Loucy (cell line): ENCODE measurements around the gene PCIF1.

Experiments
- H2AFZ ChIP-seq: fragments of 200-600 bp; sonication (generic); 2 replicates; pipeline ENCODE4 v1.6.0; 2016; ENCODE audit warnings: antibody characterized with exemption, mild to moderate bottlenecking, low read length, moderate library complexity
- H3F3A ChIP-seq: fragments of 200-600 bp; 2 replicates; pipeline ENCODE4 v1.6.0; 2016; ENCODE audit warnings: antibody characterized with exemption, low read depth, mild to moderate bottlenecking
- H3K27me3 ChIP-seq: fragments of 200-600 bp; sonication (generic); 2 replicates; pipeline ENCODE4 v1.6.1; 2014; ENCODE audit warnings: low read length, mild to moderate bottlenecking; ENCODE audit not compliant: insufficient read depth, poor library complexity, severe bottlenecking
- H3K36me3 ChIP-seq: fragments of 200-600 bp; sonication (generic); 2 replicates; pipeline ENCODE4 v1.6.1; 2016; ENCODE audit warnings: low read length; ENCODE audit not compliant: insufficient read depth
- H3K4me1 ChIP-seq: fragments of 200-600 bp; sonication (generic); 2 replicates; pipeline ENCODE4 v1.5.1; 2014; ENCODE audit warnings: low read length, mild to moderate bottlenecking; ENCODE audit not compliant: insufficient read depth, poor library complexity, severe bottlenecking
- H3K4me2 ChIP-seq: fragments of 200-600 bp; sonication (generic); 2 replicates; pipeline ENCODE4 v1.6.0; 2014; ENCODE audit warnings: antibody characterized with exemption, low read length, low read depth, mild to moderate bottlenecking; ENCODE audit not compliant: poor library complexity, severe bottlenecking
- H3K4me3 ChIP-seq: fragments of 200-600 bp; sonication (generic); 2 replicates; pipeline ENCODE4 v1.5.1; 2014; ENCODE audit warnings: low read length, mild to moderate bottlenecking, mixed read lengths; ENCODE audit not compliant: poor library complexity, severe bottlenecking
- H3K79me2 ChIP-seq: fragments of 200-600 bp; sonication (generic); 2 replicates; pipeline ENCODE4 v1.6.1; 2014; ENCODE audit warnings: low read length; ENCODE audit not compliant: insufficient read depth
- H3K9ac ChIP-seq: fragments of 200-600 bp; sonication (generic); 2 replicates; pipeline ENCODE4 v1.6.0; 2014; ENCODE audit warnings: mild to moderate bottlenecking, low read depth, low read length, moderate library complexity; ENCODE audit not compliant: poor library complexity, severe bottlenecking
- H3K9me2 ChIP-seq: fragments of 200-600 bp; sonication (generic); replicated peaks from 2 replicates; pipeline ENCODE4 v1.6.1; 2016; ENCODE audit warnings: low read depth, low read length, mixed read lengths
- H3K9me3 ChIP-seq: fragments of 200-600 bp; sonication (generic); 2 replicates; pipeline ENCODE4 v1.6.1; 2014; ENCODE audit warnings: mild to moderate bottlenecking, antibody characterized with exemption, low read length, low read depth; ENCODE audit not compliant: insufficient read depth
- H4K20me1 ChIP-seq: fragments of 200-600 bp; sonication (generic); 2 replicates; pipeline ENCODE4 v1.6.0; 2014; ENCODE audit warnings: antibody characterized with exemption, low read length, mild to moderate bottlenecking; ENCODE audit not compliant: insufficient read depth, poor library complexity, severe bottlenecking
- EZH2phosphoT487 ChIP-seq: fragments of 200-600 bp; IDR thresholded peaks from 2 replicates; pipeline ENCODE4 v1.6.1; 2018; ENCODE audit warnings: antibody characterized with exemption, mild to moderate bottlenecking, moderate library complexity, borderline replicate concordance
- TF ChIP-seq, protein P1 (sequence below): fragments of 200-600 bp; sonication (generic); conservative IDR thresholded peaks from 2 replicates; pipeline ENCODE4 v1.5.1; 2014; ENCODE audit warnings: mild to moderate bottlenecking, antibody characterized with exemption, low read length

PCIF1 gene

DNA sequence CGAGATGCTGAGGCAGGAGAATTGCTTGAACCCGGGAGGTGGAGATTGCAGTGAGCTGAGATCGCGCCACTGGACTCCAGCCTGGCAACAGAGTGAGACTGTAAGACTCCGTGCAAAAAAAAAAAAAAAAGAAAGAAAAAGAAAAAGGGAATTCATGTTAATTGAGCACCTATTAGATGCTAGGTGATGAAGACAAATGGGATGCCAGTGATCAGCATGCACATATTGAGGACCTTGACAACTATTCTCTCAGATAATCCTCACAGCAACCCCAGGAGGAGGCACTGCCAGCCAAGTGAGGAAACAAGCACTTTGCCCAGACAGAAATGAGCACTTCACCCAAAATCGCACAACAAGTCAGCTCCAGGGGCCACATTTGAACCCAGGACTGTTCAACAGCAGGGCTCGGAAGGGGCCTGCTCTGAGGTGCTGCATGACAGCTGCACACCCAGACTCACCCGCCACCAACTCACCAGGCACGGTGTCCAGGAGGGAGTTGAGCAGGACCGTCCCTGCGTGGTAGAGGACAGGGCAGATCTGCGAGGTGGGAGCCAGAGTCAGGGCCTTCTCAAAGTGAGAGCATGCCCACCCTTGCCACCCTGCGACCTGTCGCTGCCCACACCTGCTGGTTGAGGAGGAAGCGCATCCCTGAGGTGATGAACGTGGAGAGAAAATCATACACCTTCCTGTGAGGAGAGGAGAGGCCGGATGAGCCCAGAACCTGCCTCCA is 27.1 kb upstream of the PCIF1 start:
- no peak for TF ChIP-seq EZH2phosphoT487
- TF ChIP-seq, protein P1, sequence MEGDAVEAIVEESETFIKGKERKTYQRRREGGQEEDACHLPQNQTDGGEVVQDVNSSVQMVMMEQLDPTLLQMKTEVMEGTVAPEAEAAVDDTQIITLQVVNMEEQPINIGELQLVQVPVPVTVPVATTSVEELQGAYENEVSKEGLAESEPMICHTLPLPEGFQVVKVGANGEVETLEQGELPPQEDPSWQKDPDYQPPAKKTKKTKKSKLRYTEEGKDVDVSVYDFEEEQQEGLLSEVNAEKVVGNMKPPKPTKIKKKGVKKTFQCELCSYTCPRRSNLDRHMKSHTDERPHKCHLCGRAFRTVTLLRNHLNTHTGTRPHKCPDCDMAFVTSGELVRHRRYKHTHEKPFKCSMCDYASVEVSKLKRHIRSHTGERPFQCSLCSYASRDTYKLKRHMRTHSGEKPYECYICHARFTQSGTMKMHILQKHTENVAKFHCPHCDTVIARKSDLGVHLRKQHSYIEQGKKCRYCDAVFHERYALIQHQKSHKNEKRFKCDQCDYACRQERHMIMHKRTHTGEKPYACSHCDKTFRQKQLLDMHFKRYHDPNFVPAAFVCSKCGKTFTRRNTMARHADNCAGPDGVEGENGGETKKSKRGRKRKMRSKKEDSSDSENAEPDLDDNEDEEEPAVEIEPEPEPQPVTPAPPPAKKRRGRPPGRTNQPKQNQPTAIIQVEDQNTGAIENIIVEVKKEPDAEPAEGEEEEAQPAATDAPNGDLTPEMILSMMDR: no peak
- H3K4me2 ChIP-seq: no peak overlapping the region
- no peaks in the 10 kb centered on the region for H3K79me2 ChIP-seq
- H3K9ac ChIP-seq: no peak overlapping the region
- H3K9me3 ChIP-seq: no peaks in the 10 kb centered on the region
- no peak overlapping the region for H3K4me3 ChIP-seq
- no peaks in the 10 kb centered on the region for H3F3A ChIP-seq
- no peaks in the 10 kb centered on the region for H3K27me3 ChIP-seq
- no peaks in the 10 kb centered on the region for H4K20me1 ChIP-seq
- no peaks in the 10 kb centered on the region for H3K9me2 ChIP-seq
- H2AFZ ChIP-seq: no peak overlapping the region
- H3K4me1 ChIP-seq: peaks cover 13% of the 10 kb centered on the region
- no peaks in the 10 kb centered on the region for H3K36me3 ChIP-seq

DNA sequence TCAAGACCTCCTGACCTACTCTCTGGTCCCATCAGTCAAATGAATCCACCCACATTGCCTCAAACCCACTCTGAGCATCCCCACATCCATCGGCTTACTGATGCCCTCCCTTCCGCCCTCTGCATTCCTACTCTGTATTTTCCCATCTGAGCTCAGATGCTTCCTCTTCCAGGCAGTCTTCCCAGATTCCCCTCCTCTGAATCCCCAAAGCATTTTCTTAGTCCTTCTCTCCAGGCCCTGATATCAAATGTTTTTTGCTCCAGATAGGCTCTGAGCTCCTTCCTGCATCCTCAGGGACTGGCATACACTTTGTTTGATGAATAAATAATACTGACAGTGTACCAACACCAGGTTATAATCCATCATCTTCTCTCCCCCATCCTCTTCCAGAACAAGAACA is 26.4 kb upstream of the PCIF1 start:
- Histone ChIP-seq H3K4me2 (no peak overlapping the region), H3K9me3 (no peaks in the 10 kb centered on the region), H3K79me2 (no peaks in the 10 kb centered on the region), H3K36me3 (no peaks in the 10 kb centered on the region), H2AFZ (no peak overlapping the region), H3K9ac (no peak overlapping the region), H3K9me2 (no peaks in the 10 kb centered on the region), H3K4me1 (peaks cover 13% of the 10 kb centered on the region), H3K4me3 (no peak overlapping the region), H3K27me3 (no peaks in the 10 kb centered on the region), H4K20me1 (no peaks in the 10 kb centered on the region), H3F3A (no peaks in the 10 kb centered on the region)
- TF ChIP-seq, protein P1: no peak
- no peak for TF ChIP-seq EZH2phosphoT487

DNA sequence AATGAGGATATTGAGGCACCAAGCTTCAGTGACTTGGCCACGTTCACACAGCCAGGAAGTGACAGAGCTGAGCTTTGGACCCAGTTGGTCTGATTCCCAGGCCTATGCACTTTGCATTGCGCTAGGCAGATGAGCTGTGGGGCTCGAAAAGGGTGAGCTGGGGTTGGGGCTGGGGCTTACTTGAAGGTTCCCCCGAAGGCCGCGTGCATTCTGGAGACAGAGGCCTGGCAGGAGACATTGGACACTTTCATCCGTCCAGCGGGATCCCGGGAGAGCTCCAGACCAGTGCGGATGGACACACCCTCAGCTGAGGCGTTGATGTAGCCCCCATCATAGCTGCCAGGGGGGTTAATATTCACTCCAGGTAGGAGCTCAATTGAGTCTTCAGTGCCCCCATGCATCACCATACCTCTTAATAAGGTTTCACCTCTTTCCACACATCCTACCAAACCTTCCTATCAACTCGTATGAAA is 25.1 kb upstream of the PCIF1 start:
- H3K27me3 ChIP-seq: no peaks in the 10 kb centered on the region
- no peaks in the 10 kb centered on the region for H3K9me3 ChIP-seq
- no peak overlapping the region for H2AFZ ChIP-seq
- no peak overlapping the region for H3K4me3 ChIP-seq
- no peaks in the 10 kb centered on the region for H3K36me3 ChIP-seq
- H3F3A ChIP-seq: no peaks in the 10 kb centered on the region
- H3K4me2 ChIP-seq: no peak overlapping the region
- no peaks in the 10 kb centered on the region for H3K9me2 ChIP-seq
- no peaks in the 10 kb centered on the region for H3K79me2 ChIP-seq
- no peak overlapping the region for H3K9ac ChIP-seq
- no peak for TF ChIP-seq EZH2phosphoT487
- TF ChIP-seq, protein P1: no peak
- peaks cover 13% of the 10 kb centered on the region for H3K4me1 ChIP-seq
- no peaks in the 10 kb centered on the region for H4K20me1 ChIP-seq
